GM20431 (cell line): ENCODE measurements around the gene RPS6KA4.
"Not testable (repeated sequence)": the region's sequence is repeated elsewhere in the genome, so short reads cannot be mapped to it uniquely, and the experiment has no call there.

Source experiments
- in situ Hi-C: fragments of 300-500 bp; cut with MseI, MboI; formaldehyde crosslinking; loops from one replicate; pipeline ENCODE4 v1.15.0; 2020; ENCODE audit warnings: low sequenced_read_pairs; ENCODE audit not compliant: unreplicated experiment

RPS6KA4 gene

GRCh38 chr11:64358907-64359711 is at the start of gene RPS6KA4:
TSS of gene RPS6KA4 (plus strand) at chr11:64359162. CDS start at chr11:64359236, 74 bp downstream.
- in situ Hi-C loops, result no loop called here

DNA sequence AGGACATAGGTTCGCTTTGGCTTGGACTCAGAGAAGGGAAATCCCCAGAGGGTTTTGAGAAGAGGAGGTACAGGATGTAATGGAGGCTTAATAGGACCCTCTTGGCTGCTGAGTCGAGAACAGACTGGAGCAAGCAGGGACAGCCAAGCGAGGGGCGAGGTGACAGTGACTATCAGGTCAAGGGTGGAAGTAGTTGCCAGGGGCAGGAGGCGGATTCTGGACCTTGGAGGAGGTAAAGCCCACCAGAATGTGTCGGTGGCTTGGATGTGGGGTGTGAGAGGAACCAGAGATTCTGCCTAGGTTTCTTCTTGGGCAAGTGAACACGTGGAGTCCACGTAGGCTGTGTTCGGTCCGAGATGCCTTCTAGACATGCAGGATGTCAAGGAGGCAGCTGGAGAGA is 46.0 kb upstream of the RPS6KA4 start:
- in situ Hi-C loops, result no loop called here

GRCh38 chr11:64313491-64314145 is 45.3 kb upstream of the RPS6KA4 start:
- in situ Hi-C loops, result no loop called here

GRCh38 chr11:64314146-64314804 is 44.7 kb upstream of the RPS6KA4 start:
- in situ Hi-C loops, result no loop called here

- in situ Hi-C loops, result no loop called here
These were observed 44.0 kb upstream of the RPS6KA4 start for GRCh38 chr11:64314805-64315561.

GRCh38 chr11:64315667-64316526 is 43.1 kb upstream of the RPS6KA4 start:
- in situ Hi-C loops, result not testable (repeated sequence)

DNA sequence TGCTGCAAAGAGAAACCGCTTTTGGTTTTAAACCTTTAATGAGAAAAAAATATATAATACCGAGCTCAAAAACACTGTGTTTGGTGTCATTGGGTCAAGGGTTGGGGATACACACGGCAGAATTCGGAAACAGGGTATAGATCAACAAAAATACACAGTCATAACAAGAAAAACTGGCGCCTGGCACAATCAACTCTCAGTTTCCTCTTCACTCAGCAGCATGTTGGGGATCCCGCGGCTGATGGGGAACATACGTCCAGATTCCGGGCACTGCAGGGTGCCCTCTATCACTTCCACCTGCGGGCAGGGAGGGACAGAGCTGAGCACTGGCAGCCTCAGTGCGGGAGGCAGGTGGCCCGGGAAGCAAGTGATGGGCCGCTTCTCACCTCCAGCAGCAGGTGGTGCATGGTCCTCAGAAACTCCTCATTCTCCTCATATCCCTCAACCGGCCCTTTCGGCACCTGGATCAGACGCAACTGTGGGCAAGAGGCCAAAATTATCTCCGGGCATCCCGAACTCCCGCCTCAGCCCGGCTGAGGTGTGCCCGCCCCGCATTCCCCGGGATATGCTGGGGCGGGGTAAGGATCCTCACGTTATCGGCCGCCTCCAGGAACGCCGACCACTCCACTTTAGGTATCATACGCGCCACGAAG is 42.2 kb upstream of the RPS6KA4 start:
- in situ Hi-C loops, result no loop called here

GRCh38 chr11:64317325-64317960 is 41.5 kb upstream of the RPS6KA4 start, which contains the start of gene TRMT112:
TSS of gene TRMT112 (minus strand) at chr11:64317559. CDS start at chr11:64317526, 33 bp downstream.
- in situ Hi-C loops, result no loop called here

- in situ Hi-C loops, result no loop called here
These were observed 40.8 kb upstream of the RPS6KA4 start, which contains the start of gene PRDX5 for GRCh38 chr11:64317961-64318765. TSS of gene PRDX5 (plus strand) at chr11:64318121. CDS start at chr11:64318216, 95 bp downstream.

GRCh38 chr11:64318766-64319761 is 39.9 kb upstream of the RPS6KA4 start:
- in situ Hi-C loops, result no loop called here

DNA sequence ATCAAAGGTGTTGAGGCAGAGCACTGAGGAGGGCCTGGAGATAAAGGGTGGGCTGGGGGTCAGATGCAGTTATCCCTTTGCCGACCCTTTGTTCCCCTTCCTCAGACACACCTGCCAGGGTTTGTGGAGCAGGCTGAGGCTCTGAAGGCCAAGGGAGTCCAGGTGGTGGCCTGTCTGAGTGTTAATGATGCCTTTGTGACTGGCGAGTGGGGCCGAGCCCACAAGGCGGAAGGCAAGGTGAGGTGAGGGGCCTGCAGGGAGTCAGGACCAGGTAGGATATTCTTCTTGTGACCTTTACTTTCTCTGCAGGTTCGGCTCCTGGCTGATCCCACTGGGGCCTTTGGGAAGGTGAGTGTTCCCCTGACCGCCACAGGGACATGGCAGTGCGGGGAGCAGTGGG is 38.4 kb upstream of the RPS6KA4 start:
- in situ Hi-C loops, result no loop called here

DNA sequence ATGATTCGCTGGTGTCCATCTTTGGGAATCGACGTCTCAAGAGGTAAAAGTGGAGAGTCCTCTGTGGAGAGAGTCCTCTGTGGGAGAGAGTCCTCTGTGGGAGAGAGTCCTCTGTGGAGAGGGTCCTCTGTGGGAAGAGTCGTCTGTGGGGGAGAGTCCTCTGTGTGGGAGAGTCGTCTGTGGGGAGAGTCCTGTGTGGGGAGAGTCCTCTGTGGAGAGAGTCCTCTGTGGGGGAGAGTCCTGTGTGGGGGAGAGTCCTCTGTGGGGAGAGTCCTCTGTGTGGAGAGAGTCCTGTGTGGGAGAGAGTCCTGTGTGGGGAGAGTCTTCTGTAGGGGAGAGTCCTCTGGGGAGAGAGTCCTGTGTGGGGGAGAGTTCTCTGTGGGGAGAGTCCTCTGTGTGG is 37.9 kb upstream of the RPS6KA4 start:
- in situ Hi-C loops, result no loop called here

DNA sequence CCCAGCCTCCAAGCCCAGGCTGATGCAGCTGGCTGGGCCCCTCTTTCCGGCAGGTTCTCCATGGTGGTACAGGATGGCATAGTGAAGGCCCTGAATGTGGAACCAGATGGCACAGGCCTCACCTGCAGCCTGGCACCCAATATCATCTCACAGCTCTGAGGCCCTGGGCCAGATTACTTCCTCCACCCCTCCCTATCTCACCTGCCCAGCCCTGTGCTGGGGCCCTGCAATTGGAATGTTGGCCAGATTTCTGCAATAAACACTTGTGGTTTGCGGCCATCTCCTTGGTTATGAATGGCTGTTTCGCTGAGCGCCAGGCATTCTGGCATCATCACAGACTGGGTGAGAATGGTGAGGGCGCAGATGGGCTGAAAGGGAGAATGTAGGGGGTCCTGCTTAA is 37.4 kb upstream of the RPS6KA4 start:
- in situ Hi-C loops, result no loop called here

DNA sequence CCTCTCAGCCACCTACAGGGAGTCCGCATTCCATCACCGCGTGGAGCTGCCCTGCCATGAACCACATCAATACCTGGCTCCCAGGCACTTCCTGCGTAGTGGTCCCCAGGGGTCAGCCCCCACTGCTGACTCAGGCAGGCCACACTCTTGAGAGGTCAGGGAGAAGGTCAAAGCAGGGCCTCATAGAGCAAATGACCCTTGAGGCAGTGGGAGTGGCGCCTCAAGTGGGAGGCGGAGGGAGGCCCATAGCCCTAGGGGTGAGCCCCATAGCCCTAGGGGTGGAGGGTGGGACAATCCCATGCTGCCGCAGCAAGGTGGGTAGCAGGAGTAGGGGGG is 36.1 kb upstream of the RPS6KA4 start:
- in situ Hi-C loops, result no loop called here

GRCh38 chr11:64323373-64323772 is 35.6 kb upstream of the RPS6KA4 start:
- in situ Hi-C loops, result no loop called here

- in situ Hi-C loops, result not testable (repeated sequence)
These were observed 35.0 kb upstream of the RPS6KA4 start for GRCh38 chr11:64323984-64324383.
